Activated naive CD4-positive, alpha-beta T cell treated with anti-CD3 and anti-CD28 coated beads, Interleukin-2, amount 10 ng/mL, durations not matched to agents 7 days and 5 days (primary cell): ENCODE data around the gene TRAPPC11.
A peak's percentile ranks its signal among the peaks of the same experiment; 100 is the strongest.

Experiments
- CTCF ChIA-PET: fragments of 350-600 bp; sonication (Branson Sonifier 250); formaldehyde crosslinking; loops from one replicate; lab custom pipeline; 2021; ENCODE audit warnings: antibody characterized with exemption; lab: Charles Lee
- DNase-seq: peaks from one replicate; pipeline ENCODE4 v3.0.0-alpha.2; 2020
- H3K27ac Mint-ChIP-seq: one replicate; pipeline ENCODE4 v1.8.0; 2021; ENCODE audit warnings: mild to moderate bottlenecking, moderate library complexity, mixed read lengths
- H3K27me3 Mint-ChIP-seq: one replicate; pipeline ENCODE4 v1.8.0; 2021; ENCODE audit warnings: mild to moderate bottlenecking, mixed read lengths
- H3K36me3 Mint-ChIP-seq: one replicate; pipeline ENCODE4 v1.8.0; 2021; ENCODE audit warnings: mixed read lengths
- H3K4me1 Mint-ChIP-seq: one replicate; pipeline ENCODE4 v1.8.0; 2021; ENCODE audit warnings: mixed read lengths
- H3K4me3 Mint-ChIP-seq: one replicate; pipeline ENCODE4 v1.8.0; 2021; ENCODE audit warnings: mild to moderate bottlenecking, moderate library complexity, mixed read lengths
- H3K9me3 Mint-ChIP-seq: one replicate; pipeline ENCODE4 v1.8.0; 2021; ENCODE audit warnings: mixed read lengths

The TRAPPC11 gene

GRCh38 chr4:183666088-183666487, 7.0 kb downstream of the TRAPPC11 start:
- H3K4me3 Mint-ChIP-seq: no peak overlapping the region
- no peak for DNase-seq
- no peaks in the 10 kb centered on the region for H3K9me3 Mint-ChIP-seq
- no peak overlapping the region for H3K27ac Mint-ChIP-seq
- H3K4me1 Mint-ChIP-seq: peaks cover under 1% of the 10 kb centered on the region
- peaks cover 38% of the 10 kb centered on the region for H3K36me3 Mint-ChIP-seq
- CTCF ChIA-PET: interaction anchor here (0.8 kb wide), 1 partner anchor 42 kb away, joined by 3 read pairs; no protein-coding TSS in a partner anchor
- H3K27me3 Mint-ChIP-seq: no peaks in the 10 kb centered on the region

- CTCF ChIA-PET: interaction anchor here (0.5 to 1.8 kb wide), 2 partner anchors 10 to 51 kb away, joined by 3 to 4 read pairs; no protein-coding TSS in a partner anchor
- DNase-seq: no peak
- Mint-ChIP-seq H3K9me3 (no peaks in the 10 kb centered on the region), H3K4me3 (no peak overlapping the region), H3K4me1 (no peaks in the 10 kb centered on the region), H3K36me3 (peaks cover 38% of the 10 kb centered on the region), H3K27me3 (no peaks in the 10 kb centered on the region), H3K27ac (no peak overlapping the region)
Observed at GRCh38 chr4:183670251-183670650, 11.2 kb downstream of the TRAPPC11 start.

- no peak for DNase-seq
- peaks cover 34% of the 10 kb centered on the region for H3K36me3 Mint-ChIP-seq
- no peaks in the 10 kb centered on the region for H3K4me1 Mint-ChIP-seq
- no peaks in the 10 kb centered on the region for H3K9me3 Mint-ChIP-seq
- CTCF ChIA-PET: no interaction called here
- H3K27ac Mint-ChIP-seq: no peak overlapping the region
- no peak overlapping the region for H3K4me3 Mint-ChIP-seq
- no peaks in the 10 kb centered on the region for H3K27me3 Mint-ChIP-seq
Observed at GRCh38 chr4:183670960-183671555, 12.0 kb downstream of the TRAPPC11 start.

GRCh38 chr4:183674153-183674552, 15.1 kb downstream of the TRAPPC11 start:
- Mint-ChIP-seq H3K9me3 (no peaks in the 10 kb centered on the region), H3K27me3 (no peaks in the 10 kb centered on the region), H3K36me3 (peaks cover 23% of the 10 kb centered on the region), H3K4me1 (peaks cover 4% of the 10 kb centered on the region), H3K27ac (no peak overlapping the region), H3K4me3 (no peak overlapping the region)
- no peak for DNase-seq
- CTCF ChIA-PET: no interaction called here

DNA sequence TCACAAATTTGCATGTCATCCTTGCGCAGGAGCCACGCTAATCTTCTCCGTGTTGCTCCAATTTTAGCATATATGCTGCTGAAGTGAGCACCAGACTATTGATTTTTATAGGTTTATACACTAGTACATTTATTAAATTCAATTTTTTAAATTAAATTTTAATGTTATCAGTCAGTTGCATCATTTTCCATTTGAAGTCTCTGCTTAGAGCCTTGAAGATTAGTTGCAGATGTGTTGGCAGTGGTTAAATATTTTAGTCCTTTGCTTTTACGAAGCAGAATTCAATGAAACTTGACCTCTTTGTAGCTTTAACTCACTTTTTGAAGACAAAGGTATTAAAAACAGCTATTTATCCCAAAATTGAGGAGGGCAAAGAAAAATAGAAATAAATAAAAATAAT, 16.5 kb downstream of the TRAPPC11 start:
- peaks cover 4% of the 10 kb centered on the region for H3K4me1 Mint-ChIP-seq
- CTCF ChIA-PET: no interaction called here

GRCh38 chr4:183681119-183681518, 22.0 kb downstream of the TRAPPC11 start:
- no peaks in the 10 kb centered on the region for H3K9me3 Mint-ChIP-seq
- no peak overlapping the region for H3K4me3 Mint-ChIP-seq
- CTCF ChIA-PET: no interaction called here
- H3K36me3 Mint-ChIP-seq: peaks cover 22% of the 10 kb centered on the region
- no peaks in the 10 kb centered on the region for H3K27me3 Mint-ChIP-seq
- H3K27ac Mint-ChIP-seq: no peak overlapping the region
- DNase-seq: no peak
- peaks cover 4% of the 10 kb centered on the region for H3K4me1 Mint-ChIP-seq

More for the DNA sequence above, 16.5 kb downstream of the TRAPPC11 start:
- Mint-ChIP-seq H3K4me3 (no peak overlapping the region), H3K36me3 (peaks cover 21% of the 10 kb centered on the region), H3K9me3 (no peaks in the 10 kb centered on the region), H3K27ac (no peak overlapping the region), H3K27me3 (no peaks in the 10 kb centered on the region)
- no peak for DNase-seq

- Mint-ChIP-seq H3K27ac (peak overlapping the region; percentile 19), H3K4me3 (no peak overlapping the region), H3K36me3 (peaks cover 31% of the 10 kb centered on the region), H3K9me3 (no peaks in the 10 kb centered on the region), H3K27me3 (no peaks in the 10 kb centered on the region), H3K4me1 (no peaks in the 10 kb centered on the region)
- DNase-seq: no peak
- CTCF ChIA-PET: no interaction called here
Observed at GRCh38 chr4:183686461-183686860, 27.4 kb downstream of the TRAPPC11 start.

- peaks cover 36% of the 10 kb centered on the region for H3K36me3 Mint-ChIP-seq
- H3K9me3 Mint-ChIP-seq: no peaks in the 10 kb centered on the region
- H3K27me3 Mint-ChIP-seq: no peaks in the 10 kb centered on the region
- H3K27ac Mint-ChIP-seq: no peak overlapping the region
- no peaks in the 10 kb centered on the region for H3K4me1 Mint-ChIP-seq
- no peak for DNase-seq
- H3K4me3 Mint-ChIP-seq: no peak overlapping the region
- CTCF ChIA-PET: no interaction called here
Observed at GRCh38 chr4:183688216-183688615, 29.1 kb downstream of the TRAPPC11 start.

DNA sequence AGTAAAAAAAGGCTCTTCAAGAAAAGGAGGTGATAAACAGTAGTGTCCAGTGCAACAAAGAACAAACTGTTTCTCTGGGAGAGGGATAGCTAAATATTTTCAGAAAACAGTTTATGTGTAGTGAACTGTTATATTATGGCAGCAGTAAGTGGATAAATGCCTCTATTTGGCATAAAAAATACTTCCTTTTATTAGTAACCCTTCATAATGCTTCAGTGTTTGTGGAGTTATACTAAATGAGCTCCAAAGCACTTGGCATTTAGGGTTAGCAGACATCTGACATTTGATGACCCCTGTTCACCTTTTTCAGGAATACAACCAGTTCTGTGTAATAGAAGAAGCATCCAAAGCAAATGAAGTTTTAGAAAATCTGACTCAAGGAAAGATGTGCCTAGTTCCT, 31.9 kb downstream of the TRAPPC11 start:
- H3K27me3 Mint-ChIP-seq: no peaks in the 10 kb centered on the region

GRCh38 chr4:183691897-183692296, 32.8 kb downstream of the TRAPPC11 start:
- H3K36me3 Mint-ChIP-seq: peaks cover 46% of the 10 kb centered on the region

More for the DNA sequence above, 31.9 kb downstream of the TRAPPC11 start:
- CTCF ChIA-PET: no interaction called here
- Mint-ChIP-seq H3K4me3 (no peak overlapping the region), H3K27ac (no peak overlapping the region), H3K9me3 (no peaks in the 10 kb centered on the region), H3K36me3 (peaks cover 42% of the 10 kb centered on the region), H3K4me1 (no peaks in the 10 kb centered on the region)
- DNase-seq: no peak

GRCh38 chr4:183698909-183699308, 39.8 kb downstream of the TRAPPC11 start:
- Mint-ChIP-seq H3K4me3 (no peak overlapping the region), H3K27ac (no peak overlapping the region), H3K9me3 (no peaks in the 10 kb centered on the region), H3K4me1 (no peaks in the 10 kb centered on the region), H3K27me3 (no peaks in the 10 kb centered on the region), H3K36me3 (peaks cover 55% of the 10 kb centered on the region)
- CTCF ChIA-PET: no interaction called here
- DNase-seq: no peak

More at GRCh38 chr4:183691897-183692296, 32.8 kb downstream of the TRAPPC11 start:
- no peaks in the 10 kb centered on the region for H3K4me1 Mint-ChIP-seq
- no peak overlapping the region for H3K4me3 Mint-ChIP-seq
- H3K27ac Mint-ChIP-seq: no peak overlapping the region
- DNase-seq: no peak
- no peaks in the 10 kb centered on the region for H3K27me3 Mint-ChIP-seq
- H3K9me3 Mint-ChIP-seq: no peaks in the 10 kb centered on the region
- CTCF ChIA-PET: no interaction called here

GRCh38 chr4:183700407-183700806, 41.3 kb downstream of the TRAPPC11 start:
- CTCF ChIA-PET: no interaction called here

DNA sequence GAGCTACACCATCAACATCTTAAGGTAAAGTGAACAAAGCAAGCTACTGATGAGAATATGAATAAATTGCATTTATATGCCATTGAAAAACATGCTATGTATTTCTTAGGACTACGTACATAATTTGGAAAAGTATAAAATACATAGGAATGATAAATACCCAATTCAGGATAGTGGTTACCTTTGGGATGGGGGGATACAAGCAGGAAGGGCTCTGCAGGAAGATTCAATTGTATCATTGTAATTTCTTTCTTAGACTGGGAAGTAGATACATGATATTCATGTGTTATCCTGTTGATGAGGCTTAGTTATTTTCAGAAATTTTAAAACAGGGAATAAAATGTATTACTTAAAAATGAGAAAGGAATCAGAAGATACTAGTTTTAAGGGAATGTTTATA, 43.4 kb downstream of the TRAPPC11 start:
- Mint-ChIP-seq H3K9me3 (no peaks in the 10 kb centered on the region), H3K4me3 (no peak overlapping the region), H3K36me3 (peaks cover 47% of the 10 kb centered on the region), H3K4me1 (no peaks in the 10 kb centered on the region), H3K27ac (no peak overlapping the region), H3K27me3 (no peaks in the 10 kb centered on the region)
- DNase-seq: no peak
- CTCF ChIA-PET: interaction anchor here (0.7 kb wide), 1 partner anchor 9 kb away, joined by 3 read pairs; no protein-coding TSS in a partner anchor

More at GRCh38 chr4:183700407-183700806, 41.3 kb downstream of the TRAPPC11 start:
- no peak overlapping the region for H3K4me3 Mint-ChIP-seq
- no peak for DNase-seq
- H3K9me3 Mint-ChIP-seq: no peaks in the 10 kb centered on the region
- H3K4me1 Mint-ChIP-seq: no peaks in the 10 kb centered on the region
- H3K27ac Mint-ChIP-seq: no peak overlapping the region
- H3K36me3 Mint-ChIP-seq: peaks cover 55% of the 10 kb centered on the region
- no peaks in the 10 kb centered on the region for H3K27me3 Mint-ChIP-seq

- Mint-ChIP-seq H3K27me3 (peaks cover 3% of the 10 kb centered on the region), H3K4me3 (no peak overlapping the region), H3K4me1 (no peaks in the 10 kb centered on the region), H3K27ac (no peak overlapping the region), H3K9me3 (no peaks in the 10 kb centered on the region), H3K36me3 (peaks cover 27% of the 10 kb centered on the region)
- DNase-seq: no peak
- CTCF ChIA-PET: no interaction called here
Observed at GRCh38 chr4:183714626-183715025, 55.5 kb downstream of the TRAPPC11 start.

- peaks cover 14% of the 10 kb centered on the region for H3K27me3 Mint-ChIP-seq
- CTCF ChIA-PET: no interaction called here
- DNase-seq: no peak
- peaks cover 23% of the 10 kb centered on the region for H3K36me3 Mint-ChIP-seq
- H3K27ac Mint-ChIP-seq: no peak overlapping the region
- H3K4me1 Mint-ChIP-seq: peaks cover 1% of the 10 kb centered on the region
- no peak overlapping the region for H3K4me3 Mint-ChIP-seq
- no peaks in the 10 kb centered on the region for H3K9me3 Mint-ChIP-seq
Observed at GRCh38 chr4:183716302-183716701, 57.2 kb downstream of the TRAPPC11 start.
